H54 (cell line): ENCODE results near the gene NR2C2AP.

ENCODE experiments used
- DNase-seq: peaks from one replicate; pipeline ENCODE4 v3.0.0; 2011; ENCODE audit warnings: low spot score, mixed read lengths; ENCODE audit not compliant: insufficient read length
- FAIRE-seq: peaks from 3 replicates; lab custom pipeline; 2011; peaks lifted over from hg19 to GRCh38; lab: Jason Lieb, UNC
- POLR2A ChIP-seq: IDR thresholded peaks from 2 replicates; pipeline ENCODE4 v1.6.1; 2011; ENCODE audit warnings: low read depth, mild to moderate bottlenecking, low read length

The NR2C2AP gene

DNA sequence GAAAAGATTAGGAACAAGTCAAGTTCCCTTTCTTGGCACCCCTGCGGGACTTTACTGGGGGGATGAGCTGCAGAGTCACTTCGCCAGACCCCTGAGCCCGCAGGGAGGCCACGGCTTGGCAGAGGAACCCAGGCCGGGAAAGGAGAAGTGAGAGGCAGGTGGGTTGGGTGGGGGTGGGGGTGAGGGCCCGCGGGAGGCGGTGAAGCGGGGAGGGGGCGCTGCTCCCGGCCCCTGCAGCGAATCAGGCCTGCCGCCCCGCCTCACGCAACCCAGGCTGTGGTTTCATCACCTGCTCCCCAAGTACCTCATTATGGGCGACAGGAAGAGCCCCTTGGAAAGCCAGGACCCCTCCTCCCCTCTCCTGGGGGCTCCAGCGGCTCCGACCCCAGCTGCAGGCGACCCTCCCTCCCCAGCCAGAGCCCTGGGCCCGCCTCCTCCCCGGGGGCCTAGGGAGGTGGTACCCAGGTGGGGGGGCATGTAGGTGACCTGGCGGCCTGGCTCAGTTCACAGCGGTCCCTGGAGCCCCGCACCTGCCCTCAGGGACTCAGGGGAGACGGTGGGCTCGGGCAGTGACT, 42.7 kb downstream of the NR2C2AP start:
- FAIRE-seq (no peak), DNase-seq (no peak)
- TF ChIP-seq POLR2A: no peak

GRCh38 chr19:19159534-19159933, 43.7 kb downstream of the NR2C2AP start:
- FAIRE-seq: no peak
- DNase-seq: no peak
- TF ChIP-seq POLR2A: no peak

- FAIRE-seq: no peak
- no peak for DNase-seq
- TF ChIP-seq POLR2A: no peak
Observed at GRCh38 chr19:19157808-19158207, 45.4 kb downstream of the NR2C2AP start.

DNA sequence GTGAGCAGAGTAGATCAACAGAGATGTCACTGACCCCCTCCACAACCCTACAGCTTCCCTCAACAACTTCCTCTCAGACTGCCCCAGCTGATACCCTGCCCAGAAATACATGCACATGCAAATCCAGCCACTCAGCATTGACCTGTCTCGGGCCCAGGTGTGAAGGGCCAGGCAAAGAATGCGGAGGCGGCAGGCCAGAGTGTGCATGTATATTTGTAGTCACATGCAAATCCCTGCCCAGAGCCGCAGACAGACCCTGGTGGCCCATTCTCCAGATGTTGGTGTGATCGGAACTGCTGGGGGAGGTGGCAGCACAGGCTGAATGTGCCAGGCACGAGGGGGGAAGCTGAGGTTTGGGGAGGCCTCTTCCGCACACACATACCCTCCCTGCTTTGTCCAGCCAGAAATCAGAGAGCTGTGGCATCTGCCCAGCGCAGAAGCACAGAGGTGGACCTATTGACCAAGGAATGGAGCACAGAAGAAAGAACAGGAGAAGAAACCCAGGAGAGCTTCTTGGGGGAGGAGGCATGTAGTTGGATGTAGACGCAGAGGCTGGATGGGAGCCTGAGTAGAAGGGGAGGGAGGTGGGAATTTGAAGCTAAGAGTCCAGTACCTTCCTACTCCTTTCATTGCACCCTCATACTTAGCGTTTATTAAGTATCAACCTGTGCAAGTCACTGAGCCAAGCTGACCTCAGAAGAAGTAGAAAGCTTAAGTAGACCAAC, 47.6 kb downstream of the NR2C2AP start:
- FAIRE-seq (no peak), DNase-seq (no peak)
- TF ChIP-seq POLR2A: no peak

DNA sequence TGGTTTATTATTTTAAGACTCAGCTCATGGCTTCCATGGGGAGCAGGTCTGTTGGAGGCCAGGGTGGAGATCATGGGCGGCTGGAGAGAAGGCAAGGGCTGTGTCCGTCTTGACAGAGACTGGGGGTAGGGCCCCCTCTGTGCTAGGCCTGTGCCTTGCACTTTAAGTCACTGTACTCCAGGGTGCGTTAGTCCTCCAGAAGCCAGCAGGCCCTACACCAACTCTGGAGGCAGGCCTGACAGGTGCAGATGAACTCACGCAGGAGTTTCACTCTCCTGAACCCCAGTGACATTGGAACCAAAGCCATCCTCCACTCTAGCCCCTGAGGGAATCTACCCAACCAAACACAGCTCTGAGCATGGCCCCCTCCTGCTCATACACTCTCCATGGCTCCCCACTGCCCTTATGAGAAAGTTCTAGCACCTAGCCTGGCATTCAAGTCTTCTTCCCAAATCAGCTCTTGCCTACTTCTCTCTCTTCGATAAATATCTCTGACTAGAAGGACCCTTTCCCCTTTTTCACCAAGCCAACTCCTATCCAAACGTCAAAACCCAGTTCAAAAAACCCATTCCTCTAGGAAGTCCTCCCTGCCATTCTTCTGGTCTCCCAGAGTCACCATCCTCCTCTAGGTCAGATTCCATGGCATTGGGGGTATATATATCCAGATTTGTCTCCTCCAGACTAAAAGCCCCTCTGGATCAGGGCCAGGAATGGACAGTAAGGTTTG, 48.3 kb downstream of the NR2C2AP start:
- no peak for DNase-seq
- no peak for FAIRE-seq
- TF ChIP-seq POLR2A: no peak

DNA sequence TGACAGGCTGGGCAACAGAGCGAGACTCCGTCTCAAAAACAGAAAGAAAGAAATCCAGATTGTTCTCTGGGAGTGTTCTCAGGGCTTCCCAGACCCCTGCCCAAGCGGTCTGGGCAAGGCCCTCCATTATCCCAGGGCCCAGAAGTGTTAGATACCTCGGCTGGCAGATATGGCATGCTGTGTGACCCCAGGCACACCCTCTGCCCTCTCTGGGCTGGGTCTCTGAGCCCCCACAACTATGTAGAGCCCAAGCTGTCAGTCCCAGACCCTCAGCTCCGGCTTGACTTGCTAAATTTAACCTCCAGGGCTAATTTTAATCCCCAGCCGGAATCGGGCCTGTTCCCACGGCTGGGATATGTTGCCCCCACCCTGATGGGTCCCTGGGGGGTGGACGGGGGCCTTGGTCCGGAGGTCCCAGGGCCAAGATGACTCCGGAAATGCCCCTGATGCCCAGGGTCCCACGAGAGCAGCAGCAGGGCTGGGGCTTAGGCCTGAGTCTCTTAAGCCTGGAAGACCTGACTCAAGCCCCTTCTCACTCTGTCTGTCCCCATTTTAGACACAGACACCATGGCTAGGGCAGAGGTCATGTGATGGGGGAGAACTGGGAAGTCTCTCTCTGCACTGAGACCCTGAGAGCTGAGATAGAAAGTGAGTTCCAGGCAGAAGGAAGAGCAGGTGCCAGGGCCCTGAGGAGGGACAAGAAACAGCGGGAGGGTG, 50.4 kb downstream of the NR2C2AP start:
- DNase-seq (no peak), FAIRE-seq (no peak)
- no peak for TF ChIP-seq POLR2A

DNA sequence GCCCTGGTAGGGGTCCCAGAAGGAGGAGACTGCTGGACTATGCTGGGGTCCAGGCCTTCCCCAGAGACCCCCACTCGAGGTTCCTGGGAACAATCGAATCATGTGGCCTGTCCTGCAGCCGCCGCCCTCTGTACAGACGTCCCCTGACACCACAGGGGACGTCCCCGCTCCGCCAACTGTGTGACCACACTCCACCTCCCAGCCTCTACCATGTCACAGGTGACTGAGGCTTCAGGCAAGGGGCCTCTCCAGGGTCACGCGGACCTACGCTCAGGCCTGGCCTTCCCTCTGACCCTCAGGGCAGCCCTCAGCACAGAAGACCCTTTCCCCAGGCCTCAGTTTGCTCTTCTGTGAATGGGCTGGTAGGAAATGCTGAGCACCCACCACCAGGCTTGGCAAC, 51.8 kb downstream of the NR2C2AP start:
- no peak for DNase-seq
- TF ChIP-seq POLR2A: no peak

More for the DNA sequence above, 51.8 kb downstream of the NR2C2AP start:
- no peak for FAIRE-seq
